Daoy (cell line): ENCODE results near the gene COL15A1. TPM values are rescaled to one million over a fixed set of nuclear protein-coding genes. Genes with fewer than 3 reads are reported as not detected.

ENCODE experiments used
- DNase-seq: peaks from one replicate; pipeline ENCODE4 v3.0.0-alpha.2; 2015; ENCODE audit warnings: low read depth
- total RNA-seq: library from RNA; depleted of rRNA; stranded (reverse); fragments of >200 nt; shearing (Covaris generic); gene quantifications from 2 replicates; pipeline ENCODE4 v1.2.3, GENCODE V29; 2014

The COL15A1 gene
- total RNA-seq, 1 experiment from 2014 or later = 0.74 TPM

DNA sequence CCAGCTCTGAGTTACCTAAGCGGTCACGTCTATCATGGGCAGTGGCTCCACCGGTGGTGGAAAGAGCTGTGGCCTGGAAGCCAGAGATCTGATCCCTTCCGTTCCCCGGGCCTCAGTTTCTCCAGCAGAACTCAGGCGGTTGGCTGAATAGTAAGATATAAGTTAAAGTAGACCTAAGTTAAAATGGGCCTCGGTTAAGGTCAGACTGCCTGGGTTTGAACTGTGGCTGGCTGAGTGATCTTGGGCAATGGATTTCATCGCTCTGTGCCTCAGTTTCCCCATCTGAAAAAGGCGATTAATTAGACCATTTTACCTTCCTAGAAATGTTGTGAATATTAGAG lies 997 bp downstream of the COL15A1 start:
- DNase-seq = no peak

GRCh38 chr9:98949565-98949964 lies 5.9 kb downstream of the COL15A1 start:
- DNase-seq = no peak

GRCh38 chr9:98950262-98950661 lies 6.6 kb downstream of the COL15A1 start:
- no peak for DNase-seq

GRCh38 chr9:98951967-98952366 lies 8.3 kb downstream of the COL15A1 start:
- DNase-seq = no peak

- no peak for DNase-seq
Observed at GRCh38 chr9:98953581-98954243, 10.0 kb downstream of the COL15A1 start.

- DNase-seq = no peak
Observed at GRCh38 chr9:98954244-98954610, 10.5 kb downstream of the COL15A1 start.

DNA sequence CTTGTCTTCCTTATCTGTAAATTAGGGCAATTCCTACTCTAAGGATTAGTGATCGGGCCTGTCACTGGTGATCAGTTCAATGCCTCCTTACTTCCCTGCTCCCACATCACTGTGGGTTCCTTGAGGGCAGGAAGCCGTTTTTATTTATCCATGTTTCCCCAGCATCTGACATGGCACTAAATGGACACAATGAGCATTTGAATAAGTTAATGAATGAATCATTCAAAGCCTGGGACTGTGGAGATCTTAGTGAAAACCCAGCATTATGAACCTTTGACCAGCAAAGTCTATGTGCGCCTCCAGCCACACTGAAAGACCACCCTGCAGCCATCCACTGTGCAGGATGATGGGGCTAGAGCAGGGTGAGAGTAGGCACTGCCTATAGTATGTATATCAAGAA lies 11.6 kb downstream of the COL15A1 start:
- DNase-seq = no peak

- no peak for DNase-seq
Observed at GRCh38 chr9:98957826-98958225, 14.1 kb downstream of the COL15A1 start.

DNA sequence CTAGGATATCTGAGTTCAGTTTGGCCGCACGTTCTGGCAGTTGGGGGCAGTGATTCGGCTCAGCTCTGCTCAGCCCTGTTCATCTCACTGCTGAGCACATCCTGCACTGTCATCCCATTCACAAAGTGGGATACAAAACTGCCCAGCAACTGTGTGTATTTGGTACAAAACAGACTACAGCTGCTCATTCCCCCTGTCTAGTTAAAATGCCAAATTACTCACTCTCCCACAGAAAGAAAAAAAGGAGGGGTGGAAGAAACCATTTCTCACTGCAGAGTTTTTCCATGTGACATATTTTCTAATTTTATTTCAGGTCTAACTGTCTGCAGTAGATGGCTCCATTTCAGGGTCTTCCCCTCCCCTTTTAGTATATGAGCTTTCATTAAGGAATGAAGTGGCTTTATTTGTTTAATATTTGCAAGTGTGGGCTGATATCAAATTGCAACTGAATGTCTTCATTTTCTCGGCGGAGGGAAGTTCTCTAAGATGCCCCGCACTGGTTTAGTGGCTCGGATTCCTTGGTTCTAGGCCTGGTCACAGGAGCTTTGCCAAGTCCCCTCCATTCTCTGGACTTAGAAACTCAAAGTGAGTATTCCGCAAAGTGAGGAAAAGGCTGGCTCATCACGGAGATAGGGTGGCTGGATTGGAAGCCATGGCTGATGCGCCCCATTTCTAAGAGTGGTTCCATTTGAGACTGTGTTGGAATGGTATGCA lies 14.7 kb downstream of the COL15A1 start:
- peak; percentile 67 for DNase-seq

GRCh38 chr9:98960409-98960808 lies 16.7 kb downstream of the COL15A1 start:
- no peak for DNase-seq

- DNase-seq = no peak
Observed at GRCh38 chr9:98961513-98962180, 17.9 kb downstream of the COL15A1 start.

DNA sequence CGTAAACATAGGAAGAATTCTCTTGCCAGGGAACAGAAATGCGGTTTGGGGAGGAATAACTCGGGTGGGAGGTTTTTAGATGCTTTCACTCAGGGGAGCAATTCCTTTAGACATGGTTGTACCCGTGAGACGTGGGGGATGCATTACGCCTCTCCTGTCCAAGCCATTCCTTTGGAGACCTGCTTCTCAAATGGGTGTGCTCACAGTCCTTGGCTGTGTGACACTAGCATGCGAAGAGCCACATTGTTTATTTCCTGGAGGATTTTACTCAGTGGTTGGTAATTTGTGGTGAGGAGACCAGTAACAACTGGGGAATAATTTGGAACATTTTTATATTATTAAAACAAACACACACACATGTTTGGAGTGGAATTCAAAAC lies 18.5 kb downstream of the COL15A1 start:
- peak; percentile 61 for DNase-seq

- no peak for DNase-seq
Observed at GRCh38 chr9:98962861-98963260, 19.2 kb downstream of the COL15A1 start.

DNA sequence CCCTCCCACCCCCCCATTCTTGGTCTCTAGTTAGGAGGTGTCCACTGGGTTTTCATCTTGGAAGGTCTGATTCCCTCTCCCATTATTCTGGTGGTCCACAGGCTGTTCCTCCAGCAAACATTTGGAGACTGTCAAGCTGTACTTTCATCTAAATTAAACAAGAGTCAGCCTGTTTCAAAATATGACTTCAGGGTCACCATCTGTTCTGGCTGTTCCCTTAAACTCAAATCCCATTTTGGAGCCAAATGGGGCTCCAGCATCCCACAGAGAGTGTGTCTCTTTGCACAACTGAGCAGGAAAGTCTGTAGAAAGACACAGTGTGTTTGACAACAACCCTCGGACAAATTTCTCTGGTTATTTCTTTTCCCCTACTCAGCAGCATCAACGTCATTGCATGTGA lies 20.5 kb downstream of the COL15A1 start:
- DNase-seq = no peak

DNA sequence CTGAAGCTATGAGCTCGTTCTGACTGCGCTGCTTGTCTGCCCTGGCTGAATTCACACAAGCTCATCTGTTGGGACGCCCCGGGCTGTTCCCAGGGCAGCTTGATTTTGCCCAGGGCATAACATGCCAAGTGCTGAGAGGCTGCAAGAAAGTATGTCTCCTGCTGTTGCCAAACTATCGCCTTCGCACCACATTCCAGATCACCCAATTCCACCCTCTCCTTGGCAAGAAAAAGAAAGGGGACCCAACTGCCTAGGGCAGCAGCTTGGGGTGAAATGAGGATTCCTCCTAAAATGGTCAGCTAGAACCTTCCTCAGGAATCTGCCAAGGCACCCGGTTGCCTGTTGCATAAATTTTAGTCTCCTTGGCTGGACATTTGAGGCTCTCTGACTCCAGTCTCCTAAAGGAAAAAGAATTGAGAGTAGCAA lies 21.2 kb downstream of the COL15A1 start:
- DNase-seq = no peak

DNA sequence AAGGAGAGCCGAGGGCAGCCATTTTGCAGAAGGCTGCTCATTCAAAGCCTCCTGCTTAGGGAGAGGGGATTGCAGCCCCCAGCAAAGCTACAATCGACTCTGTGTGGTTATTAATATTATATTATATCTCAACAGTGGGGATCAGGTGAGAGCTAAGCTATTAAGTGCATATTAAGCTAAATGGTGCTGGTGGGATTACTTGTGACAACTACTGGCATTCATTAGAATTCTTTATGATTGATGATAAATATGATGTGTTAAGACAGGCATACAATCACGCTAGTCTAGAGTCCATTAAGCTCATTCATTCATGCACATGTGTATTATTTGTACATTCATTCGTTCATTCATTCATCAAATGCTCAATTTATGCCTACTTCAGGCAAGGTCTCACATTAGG lies 23.0 kb downstream of the COL15A1 start:
- DNase-seq = no peak

DNA sequence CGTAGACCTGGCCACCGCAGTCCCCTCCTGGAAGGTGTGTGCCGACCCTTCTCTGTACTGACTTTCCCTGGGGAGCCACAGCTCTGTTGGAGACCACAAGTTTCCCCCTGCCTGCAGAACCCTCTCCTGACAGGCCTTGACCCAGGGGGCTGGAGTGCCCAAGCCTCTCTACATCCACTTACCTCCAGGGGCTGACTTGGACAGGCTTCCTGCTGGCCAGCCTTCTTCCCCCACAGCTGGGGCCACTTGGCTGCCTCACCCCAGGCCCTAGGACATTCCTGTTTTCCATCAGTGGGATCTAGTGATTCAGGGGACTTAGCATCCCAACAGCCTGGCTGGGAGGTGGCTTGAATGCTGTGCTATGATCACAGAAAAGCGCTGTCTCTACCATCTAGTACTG lies 23.6 kb downstream of the COL15A1 start:
- DNase-seq = no peak

GRCh38 chr9:98967680-98968079 lies 24.0 kb downstream of the COL15A1 start:
- DNase-seq = no peak

- DNase-seq = no peak
Observed at GRCh38 chr9:98968601-98969337, 25.1 kb downstream of the COL15A1 start.

GRCh38 chr9:98970532-98971041 lies 26.9 kb downstream of the COL15A1 start:
- DNase-seq = no peak

GRCh38 chr9:98971168-98971914 lies 27.6 kb downstream of the COL15A1 start:
- peak; percentile 91 for DNase-seq

- DNase-seq = no peak
Observed at GRCh38 chr9:98971915-98972223, 28.2 kb downstream of the COL15A1 start.
